Right cardiac atrium (tissue), 5 donors: Measurements from ENCODE around the gene SLC15A4. TPM values are rescaled to one million over a fixed set of nuclear protein-coding genes. Genes with fewer than 3 reads are reported as not detected.

Experiments
- ATAC-seq, 2 donors: fragments of 200-7000 bp; cut with Tn5 transposase; one replicate each; pipeline versions ENCODE4 v1.8.0 to v1.9.1; 2020; ENCODE audit warnings: moderate library complexity in 2 of 2, mild to moderate bottlenecking in 1 of 2
- DNase-seq, 3 donors: peaks; one replicate each; pipeline ENCODE4 v3.0.0-alpha.2; 2020
- H3K27ac ChIP-seq: one replicate; pipeline ENCODE4 v1.5.1; 2013; ENCODE audit warnings: mild to moderate bottlenecking, low read length, control low read depth, moderate library complexity
- H3K27me3 ChIP-seq: one replicate; pipeline ENCODE4 v1.6.1; 2013; ENCODE audit not compliant: control insufficient read depth, insufficient read depth
- H3K4me1 ChIP-seq: one replicate; pipeline ENCODE4 v1.6.1; 2013; ENCODE audit warnings: low read length; ENCODE audit not compliant: control insufficient read depth, insufficient read depth
- H3K4me3 ChIP-seq: one replicate; pipeline ENCODE4 v1.5.1; 2013; ENCODE audit warnings: low read length, control low read depth
- H3K9me3 ChIP-seq: one replicate; pipeline ENCODE4 v1.6.1; 2013; ENCODE audit warnings: low read length; ENCODE audit not compliant: control insufficient read depth
- WGBS: extraction: QIAGEN DNeasy Blood & Tissue Kit; methylation state at CpG from one replicate; pipeline ENCODE4 v1.1.7; 2013; 5-methylcytosine and 5-hydroxymethylcytosine counted together
- intact Hi-C, 4 donors: fragments of 100-400 bp; cut with DNase I; formaldehyde crosslinking; loops; one replicate each; pipeline versions ENCODE4 v1.11.0 to v1.14.0; 2022 to 2023
- polyA plus RNA-seq: library from polyadenylated mRNA; stranded (reverse); fragments of 200-250 nt; gene quantifications from one replicate; pipeline ENCODE4 v1.2.3, GENCODE V29; 2013
- total RNA-seq, 4 donors: library from RNA; stranded (reverse); fragmentation: NEBNext Ultra II Directional; extraction: Animal tissue kit (Norgen Biotek cat#: 25700); gene quantifications; one replicate each; pipeline ENCODE4 v1.2.1, GENCODE V29; 2021
- donor health status: healthy with polysubstance abuse.
- donor health status: DM: no; HTN: yes; CAD: no.
- donor health status: DM: no; HTN: no; CAD: no.
- donor health status: DM: no; HTN: yes; CAD: no; lungs with severe emphysema.
- donor health status: DM: yes; HTN: yes; CAD: no.

SLC15A4 gene
- total and polyA plus RNA-seq, 5 donors: 13.7 to 17.3 (median 15.8) TPM

DNA sequence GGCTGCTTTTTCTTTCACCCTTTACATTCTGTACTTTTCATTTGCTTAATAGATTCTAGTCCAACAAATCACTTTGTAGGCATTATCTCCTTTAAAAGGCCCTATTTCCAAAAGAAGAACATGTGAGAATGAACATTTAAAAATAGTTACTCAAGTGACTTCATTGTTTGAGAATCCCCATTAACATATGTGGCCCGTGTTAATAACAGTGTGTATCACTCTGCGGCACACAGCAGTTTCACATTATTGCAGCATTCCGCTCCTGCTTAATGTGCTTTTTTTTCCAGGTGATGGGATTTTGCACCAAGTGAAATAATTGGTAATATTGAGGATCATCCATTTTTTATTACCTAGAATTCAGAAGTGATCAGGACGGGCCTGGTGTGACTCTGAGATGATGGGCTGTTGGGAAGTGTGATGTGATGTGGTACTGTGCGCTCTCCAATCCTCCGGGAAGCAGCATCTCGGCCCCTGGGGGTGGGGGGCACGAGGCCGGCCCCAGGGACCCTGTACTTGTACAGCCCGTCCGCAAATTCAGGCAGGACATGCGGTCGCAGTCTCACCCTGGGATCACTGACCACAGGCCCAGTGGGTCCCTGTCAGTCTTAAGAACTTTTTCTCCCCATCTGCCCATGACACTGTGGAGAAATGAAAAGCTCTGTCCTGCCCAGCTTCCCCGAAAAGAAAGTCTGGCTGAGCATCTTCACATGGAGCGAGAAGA, 32.9 kb downstream of the SLC15A4 start:
- no peak overlapping the region for H3K4me3 ChIP-seq
- ATAC-seq (no peak), DNase-seq (no peak)
- no peaks in the 10 kb centered on the region for H3K9me3 ChIP-seq
- H3K27ac ChIP-seq: no peak overlapping the region
- peaks cover 3% of the 10 kb centered on the region for H3K4me1 ChIP-seq
- WGBS: 80% methylated on average over 15 of the region's 15 CpGs
- H3K27me3 ChIP-seq: no peaks in the 10 kb centered on the region
- intact Hi-C loops: no loop called here

DNA sequence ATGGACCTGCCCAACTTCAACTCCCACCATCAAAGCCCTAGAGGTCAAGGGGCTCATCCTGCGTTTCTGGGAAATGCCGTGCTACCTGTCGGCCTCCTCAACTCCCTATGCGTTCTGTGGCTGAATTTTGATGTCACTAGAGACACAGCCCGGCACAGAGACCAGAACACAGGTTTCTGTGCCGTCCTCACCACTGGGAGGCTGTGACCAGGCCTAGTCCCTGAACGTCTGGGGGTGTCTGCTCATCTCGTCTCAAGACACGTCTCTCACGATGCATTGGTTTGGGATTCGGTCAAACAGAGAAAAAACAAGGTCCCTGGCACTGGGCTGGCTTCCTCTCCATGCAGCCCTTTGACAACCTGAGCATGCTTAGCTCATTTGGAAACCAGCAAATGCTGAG, 33.5 kb downstream of the SLC15A4 start:
- no peak overlapping the region for H3K4me3 ChIP-seq
- no peaks in the 10 kb centered on the region for H3K27me3 ChIP-seq
- no peak for DNase-seq
- 78% methylated on average over 11 of the region's 11 CpGs for WGBS
- intact Hi-C loops: no loop called here
- H3K27ac ChIP-seq: no peak overlapping the region
- peaks cover 3% of the 10 kb centered on the region for H3K4me1 ChIP-seq
- H3K9me3 ChIP-seq: no peaks in the 10 kb centered on the region
- no peak for ATAC-seq

DNA sequence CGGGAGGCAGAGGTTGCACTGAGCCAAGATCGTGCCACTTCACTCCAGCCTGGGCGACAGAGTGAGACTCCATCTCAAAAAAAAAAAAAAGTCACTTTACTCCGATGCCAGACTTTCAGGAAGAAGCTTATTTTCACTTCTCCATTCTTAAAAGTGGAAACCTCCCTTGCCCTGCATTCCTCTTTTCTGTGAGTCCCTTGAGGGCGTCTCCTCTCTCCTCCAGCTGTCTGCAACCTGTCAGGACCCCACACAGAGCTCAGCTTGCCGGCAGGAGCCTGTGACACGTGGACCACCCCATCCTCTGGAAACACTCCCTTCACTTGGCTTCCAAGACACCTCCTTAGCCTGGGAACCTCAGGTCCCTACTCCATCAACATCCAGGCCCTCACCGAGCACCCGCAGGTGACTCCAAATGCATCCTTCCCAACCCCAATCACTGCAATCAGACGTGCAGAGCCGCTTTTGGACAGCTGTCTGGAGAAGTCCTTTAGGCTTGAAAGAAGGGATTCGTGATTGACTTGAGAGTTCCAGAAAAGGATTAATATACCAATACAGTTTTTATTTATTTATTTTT, 34.3 kb downstream of the SLC15A4 start:
- 71% methylated on average over 12 of the region's 12 CpGs for WGBS
- ATAC-seq: no peak
- Histone ChIP-seq H3K27me3 (no peaks in the 10 kb centered on the region), H3K4me3 (no peak overlapping the region), H3K4me1 (peaks cover 3% of the 10 kb centered on the region), H3K27ac (no peak overlapping the region), H3K9me3 (no peaks in the 10 kb centered on the region)
- no peak for DNase-seq
- intact Hi-C loops: no loop called here

DNA sequence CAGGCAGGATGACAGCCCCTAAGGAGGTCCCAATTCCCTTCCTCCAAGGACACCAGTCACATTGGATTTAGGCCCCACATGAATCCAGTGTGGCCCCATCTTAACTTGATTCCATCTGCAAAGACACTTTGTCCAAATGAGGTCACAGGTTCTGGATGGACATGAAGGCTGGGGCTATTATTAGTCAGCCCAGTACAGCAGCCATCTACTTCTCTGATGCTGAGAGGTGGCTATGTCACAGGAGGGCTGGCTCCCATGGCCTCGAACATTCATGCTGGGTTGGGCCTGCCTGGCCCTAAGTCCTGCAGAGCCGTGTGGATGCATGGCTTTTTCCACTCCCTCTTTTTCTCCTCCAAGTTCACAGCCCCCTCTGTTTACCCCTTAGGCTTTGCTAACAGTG, 35.9 kb downstream of the SLC15A4 start:
- intact Hi-C loops: no loop called here
- Histone ChIP-seq H3K27me3 (no peaks in the 10 kb centered on the region), H3K4me3 (no peak overlapping the region), H3K4me1 (peaks cover 3% of the 10 kb centered on the region), H3K27ac (no peak overlapping the region), H3K9me3 (no peaks in the 10 kb centered on the region)
- DNase-seq (no peak), ATAC-seq (no peak)
- 70% methylated on average over 2 of the region's 2 CpGs for WGBS

DNA sequence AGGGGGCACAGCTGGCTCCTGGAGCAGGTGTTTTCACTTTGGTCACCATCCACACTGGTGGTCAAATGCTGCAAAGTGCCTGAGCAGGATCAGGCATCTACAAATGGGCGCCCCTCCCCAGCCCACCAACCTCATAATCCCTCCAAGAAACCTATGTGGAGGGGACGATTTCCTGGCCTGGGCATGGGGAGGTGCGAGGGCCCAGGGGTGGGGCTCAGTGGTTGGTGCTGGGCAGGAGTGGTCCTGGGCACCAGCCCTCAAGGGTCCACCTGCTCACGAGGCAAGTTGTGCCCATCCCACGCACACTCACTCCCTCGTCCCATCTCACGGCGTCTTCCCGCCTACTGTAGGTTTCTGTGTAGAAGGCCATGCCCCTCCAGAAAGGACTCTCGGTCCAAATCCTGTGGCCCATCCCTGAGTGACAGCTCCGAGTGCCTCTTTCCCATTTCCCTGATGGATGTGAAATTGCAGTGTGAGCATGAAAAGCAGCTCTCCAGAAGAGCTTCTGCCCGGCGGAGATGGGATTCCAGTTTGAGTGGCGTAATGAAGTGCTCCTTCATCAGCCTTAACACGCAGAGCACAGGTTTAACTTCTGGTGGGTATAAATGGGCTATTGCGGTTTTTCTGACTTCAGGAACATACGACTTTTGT, 36.9 kb downstream of the SLC15A4 start:
- H3K27me3 ChIP-seq: no peaks in the 10 kb centered on the region
- WGBS: 91% methylated on average over 17 of the region's 17 CpGs
- DNase-seq (no peak), ATAC-seq (no peak)
- intact Hi-C loops: no loop called here
- no peak overlapping the region for H3K27ac ChIP-seq
- H3K9me3 ChIP-seq: no peaks in the 10 kb centered on the region
- peaks cover 3% of the 10 kb centered on the region for H3K4me1 ChIP-seq
- H3K4me3 ChIP-seq: no peak overlapping the region

DNA sequence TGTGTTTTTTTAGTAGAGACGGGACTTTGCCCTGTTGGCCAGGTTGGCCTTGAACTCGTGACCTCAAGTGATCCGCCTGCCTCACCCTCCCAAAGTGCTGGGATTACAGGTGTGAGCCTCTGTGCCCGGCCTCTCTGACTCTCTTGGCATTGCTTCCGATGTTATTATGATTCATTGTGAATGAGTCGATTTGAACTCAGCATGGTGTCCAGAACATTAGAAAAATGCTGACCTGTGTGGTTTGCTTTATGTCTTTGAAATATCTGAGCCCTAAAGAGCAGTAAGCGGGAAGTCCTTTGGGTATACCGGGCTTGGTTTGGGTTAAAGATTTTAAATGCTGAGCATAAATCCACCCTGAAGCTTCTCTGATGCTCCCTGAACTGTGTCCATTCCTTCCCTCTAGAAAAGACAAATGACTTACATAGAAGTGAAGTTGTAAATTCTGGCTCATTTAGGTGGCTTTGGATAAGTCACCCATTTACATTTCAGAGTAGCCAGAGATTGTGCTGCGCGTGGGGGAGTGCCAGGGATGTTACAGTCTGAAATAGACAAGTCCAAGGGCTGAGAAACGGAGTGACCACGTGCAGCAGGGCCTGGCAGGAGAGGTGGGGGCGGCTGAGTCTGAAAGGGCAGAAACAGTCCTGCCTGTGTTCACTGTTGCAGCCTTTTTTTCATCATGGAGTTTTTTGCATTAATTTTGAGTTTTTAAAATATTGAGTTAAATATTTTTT, 39.6 kb downstream of the SLC15A4 start:
- H3K4me1 ChIP-seq: no peaks in the 10 kb centered on the region
- ATAC-seq (no peak), DNase-seq (no peak)
- H3K4me3 ChIP-seq: no peak overlapping the region
- WGBS: 73% methylated on average over 13 of the region's 13 CpGs
- intact Hi-C loops: no loop called here
- no peaks in the 10 kb centered on the region for H3K9me3 ChIP-seq
- H3K27me3 ChIP-seq: no peaks in the 10 kb centered on the region
- H3K27ac ChIP-seq: no peak overlapping the region

DNA sequence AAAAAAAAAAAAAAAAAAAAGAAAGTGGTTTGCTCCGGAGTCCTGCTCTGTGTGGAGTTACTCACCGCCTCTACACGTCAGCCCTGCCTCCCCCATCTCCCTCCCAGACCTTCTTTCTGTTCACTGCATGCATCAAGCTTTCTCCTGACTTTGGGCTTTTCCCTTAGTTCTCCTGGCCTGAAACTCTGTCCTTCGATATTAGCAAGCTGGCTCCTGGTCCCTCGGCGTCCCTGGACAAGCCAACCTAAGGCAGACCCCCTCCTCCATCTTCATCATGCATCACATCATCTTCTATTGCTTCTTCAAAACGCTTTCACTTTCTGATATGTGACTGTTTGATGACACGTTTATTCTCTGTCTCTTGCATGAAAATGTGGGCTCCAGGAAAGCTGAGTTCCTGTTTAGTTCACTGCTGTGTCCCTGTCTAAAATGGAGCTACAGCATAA, 40.6 kb downstream of the SLC15A4 start:
- Histone ChIP-seq H3K4me3 (no peak overlapping the region), H3K9me3 (no peaks in the 10 kb centered on the region), H3K27ac (no peak overlapping the region), H3K27me3 (no peaks in the 10 kb centered on the region), H3K4me1 (no peaks in the 10 kb centered on the region)
- intact Hi-C loops: no loop called here
- DNase-seq: no peak
- 66% methylated on average over 8 of the region's 8 CpGs for WGBS
- ATAC-seq: no peak

DNA sequence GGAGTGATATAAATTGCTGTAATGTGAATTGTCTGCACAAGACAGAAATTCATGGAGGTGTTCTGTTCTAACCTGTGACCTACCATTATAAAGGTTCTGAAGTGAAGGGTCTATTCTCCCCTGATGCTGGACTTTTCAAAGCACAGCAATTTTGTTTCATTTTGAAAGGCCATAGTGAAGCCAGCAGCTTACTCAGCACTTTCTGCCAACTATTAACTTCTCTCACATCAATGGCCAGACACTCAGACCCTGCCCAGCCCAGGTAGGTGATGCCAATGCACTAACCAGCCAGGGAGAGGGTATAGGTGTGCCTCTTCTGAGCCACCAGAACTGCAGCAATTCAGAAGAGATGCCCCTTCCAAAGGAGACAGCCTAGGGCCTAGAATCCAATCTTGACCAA, 43.9 kb downstream of the SLC15A4 start:
- Histone ChIP-seq H3K4me3 (no peak overlapping the region), H3K27me3 (no peaks in the 10 kb centered on the region), H3K4me1 (no peaks in the 10 kb centered on the region), H3K9me3 (no peaks in the 10 kb centered on the region), H3K27ac (no peak overlapping the region)
- DNase-seq (no peak), ATAC-seq (no peak)
- intact Hi-C loops: no loop called here

DNA sequence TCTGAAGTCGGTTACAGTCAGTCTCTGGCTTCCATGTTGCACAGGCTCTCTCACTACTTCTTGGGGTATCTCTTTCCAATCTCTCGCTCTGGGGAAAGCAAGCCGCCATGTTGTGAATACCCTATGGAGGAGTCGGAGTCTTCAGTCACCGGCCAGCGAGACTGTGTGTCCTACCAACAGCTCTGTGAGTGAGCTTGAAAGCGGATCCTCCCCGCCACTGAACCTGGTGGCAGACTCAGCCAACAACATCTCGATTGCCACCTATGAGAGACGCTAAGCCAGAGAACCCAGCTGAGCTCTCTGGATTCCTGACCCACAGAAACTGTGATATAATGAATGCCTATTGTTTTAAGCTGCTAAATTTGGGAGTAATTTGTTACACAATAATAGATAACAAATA, 51.5 kb downstream of the SLC15A4 start:
- no peak for ATAC-seq

DNA sequence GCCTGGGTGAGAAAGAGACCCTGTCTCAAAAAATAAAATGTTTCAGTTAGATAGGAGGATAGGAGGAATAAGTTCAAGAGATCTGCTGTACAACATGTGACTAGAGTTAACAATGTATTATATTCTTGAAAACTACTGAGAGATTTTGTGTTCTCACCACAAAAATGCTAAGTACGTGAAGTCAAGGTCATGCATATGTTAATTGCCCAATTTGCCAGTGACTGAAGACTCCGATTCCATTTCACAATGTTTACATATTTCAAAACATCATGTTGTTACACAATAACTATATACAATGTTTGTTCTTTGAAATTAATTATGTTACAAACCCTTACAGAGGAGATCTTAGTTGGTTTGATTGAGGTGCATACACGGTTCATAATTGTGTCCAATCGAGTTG, 52.1 kb downstream of the SLC15A4 start:
- ATAC-seq (no peak), DNase-seq (no peak)
- no peaks in the 10 kb centered on the region for H3K9me3 ChIP-seq
- no peaks in the 10 kb centered on the region for H3K4me1 ChIP-seq
- H3K27ac ChIP-seq: no peak overlapping the region
- no peak overlapping the region for H3K4me3 ChIP-seq
- H3K27me3 ChIP-seq: no peaks in the 10 kb centered on the region
- intact Hi-C loops: no loop called here
- WGBS: 83% methylated on average over 4 of the region's 4 CpGs

More for the DNA sequence above, 51.5 kb downstream of the SLC15A4 start:
- Histone ChIP-seq H3K9me3 (no peaks in the 10 kb centered on the region), H3K4me3 (no peak overlapping the region), H3K27me3 (no peaks in the 10 kb centered on the region), H3K4me1 (no peaks in the 10 kb centered on the region), H3K27ac (no peak overlapping the region)
- intact Hi-C loops: no loop called here
- DNase-seq: no peak
- WGBS: 86% methylated on average over 10 of the region's 10 CpGs

DNA sequence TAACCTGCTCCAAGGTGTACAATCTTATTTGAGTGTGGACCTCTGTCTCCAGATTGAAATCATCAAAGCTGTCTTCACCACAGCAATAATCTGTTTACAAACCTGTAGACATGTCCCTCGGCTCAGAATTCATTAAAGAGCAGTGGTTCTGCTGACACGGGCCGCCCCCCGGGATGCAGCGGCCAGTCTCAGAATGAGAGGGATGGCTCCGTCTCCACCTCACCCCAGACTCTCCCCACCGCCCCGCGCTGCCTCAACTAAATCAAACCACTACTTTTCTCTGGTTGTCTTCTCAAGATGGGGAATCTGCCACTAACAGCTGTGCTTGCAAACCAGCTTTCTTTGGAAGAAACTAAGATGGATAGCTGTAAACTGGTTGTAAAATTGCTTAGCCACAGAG, 56.2 kb downstream of the SLC15A4 start:
- ATAC-seq (no peak), DNase-seq (no peak)
- no peaks in the 10 kb centered on the region for H3K9me3 ChIP-seq
- WGBS: 46% methylated on average over 9 of the region's 9 CpGs
- no peak overlapping the region for H3K27ac ChIP-seq
- H3K4me1 ChIP-seq: no peaks in the 10 kb centered on the region
- intact Hi-C loops: no loop called here
- H3K27me3 ChIP-seq: no peaks in the 10 kb centered on the region
- H3K4me3 ChIP-seq: no peak overlapping the region
